IPS-20b (cell line): ENCODE data around the gene LRRC23.
"Not testable (repeated sequence)": the region's sequence is repeated elsewhere in the genome, so short reads cannot be mapped to it uniquely, and the experiment has no call there.

Experiments
- H3K27ac ChIP-seq: one replicate; pipeline ENCODE4 v1.5.1; 2013; ENCODE audit warnings: low read length
- H3K27me3 ChIP-seq: 2 replicates; pipeline ENCODE4 v1.6.1; 2013; ENCODE audit warnings: mild to moderate bottlenecking, low read length, inconsistent platforms; ENCODE audit not compliant: insufficient read depth
- H3K36me3 ChIP-seq: 2 replicates; pipeline ENCODE4 v1.6.1; 2013; ENCODE audit warnings: low read depth, mild to moderate bottlenecking, inconsistent platforms, low read length, moderate library complexity; ENCODE audit not compliant: insufficient read depth
- H3K4me1 ChIP-seq: 2 replicates; pipeline ENCODE4 v1.6.1; 2013; ENCODE audit warnings: mild to moderate bottlenecking, control low read depth, inconsistent platforms, low read length, moderate library complexity; ENCODE audit not compliant: insufficient read depth
- H3K4me3 ChIP-seq: 2 replicates; pipeline ENCODE4 v1.5.1; 2013; ENCODE audit warnings: mild to moderate bottlenecking, low read length, inconsistent platforms
- H3K9ac ChIP-seq: 2 replicates; pipeline ENCODE4 v1.6.1; 2013; ENCODE audit warnings: low read depth, mild to moderate bottlenecking, inconsistent platforms, low read length, moderate library complexity
- H3K9me3 ChIP-seq: 2 replicates; pipeline ENCODE4 v1.6.1; 2013; ENCODE audit warnings: mild to moderate bottlenecking, low read depth, low read length, inconsistent platforms; ENCODE audit not compliant: insufficient read depth

The LRRC23 gene

DNA sequence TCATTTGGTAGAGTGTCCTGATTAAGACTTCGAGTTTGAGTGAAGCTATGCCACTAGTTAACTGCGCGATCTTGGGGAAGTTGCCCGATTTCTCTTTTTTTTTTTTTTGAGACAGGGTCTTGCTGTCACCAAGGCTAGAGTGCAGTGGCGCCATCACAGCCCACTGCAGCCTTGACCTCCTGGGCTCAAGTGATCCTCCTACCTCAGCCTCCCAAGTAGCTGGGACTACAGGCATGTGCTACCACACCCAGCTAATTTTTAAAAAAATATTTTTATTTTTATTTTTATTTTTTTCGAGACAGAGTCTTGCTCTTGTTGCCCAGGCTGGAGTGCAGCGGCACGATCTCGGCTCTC is 30.6 kb upstream of the LRRC23 start:
- peak overlapping the region; percentile 63; the same call in 1 of the 2 replicates for H3K9ac ChIP-seq
- H3K4me3 ChIP-seq = peak overlapping the region; percentile 73
- not testable (repeated sequence) for H3K27me3 ChIP-seq, H3K27ac ChIP-seq, H3K4me1 ChIP-seq, H3K9me3 ChIP-seq
- H3K36me3 ChIP-seq = peaks cover 30% of the 10 kb centered on the region

DNA sequence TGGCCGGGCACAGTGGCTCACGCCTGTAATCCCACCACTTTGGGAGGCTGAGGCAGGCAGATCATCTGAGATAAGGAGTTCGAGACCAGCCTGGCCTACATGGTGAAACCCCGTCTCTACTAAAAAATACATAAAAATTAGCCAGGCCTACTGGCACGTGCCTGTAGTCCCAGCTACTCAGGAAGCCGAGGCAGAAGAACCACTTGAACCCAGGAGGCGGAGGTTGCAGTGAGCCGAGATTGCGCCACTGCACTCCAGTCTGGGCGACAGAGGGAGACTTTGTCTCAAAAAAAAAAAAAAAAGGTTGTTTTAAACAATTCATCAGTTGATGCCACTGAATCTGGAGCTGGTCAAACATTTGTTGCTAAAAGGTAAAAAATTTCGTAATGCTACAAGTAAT is 24.8 kb upstream of the LRRC23 start:
- H3K27me3 ChIP-seq, H3K4me1 ChIP-seq, H3K4me3 ChIP-seq, H3K27ac ChIP-seq, H3K9ac ChIP-seq, H3K9me3 ChIP-seq: not testable (repeated sequence)
- H3K36me3 ChIP-seq = peaks cover 13% of the 10 kb centered on the region

DNA sequence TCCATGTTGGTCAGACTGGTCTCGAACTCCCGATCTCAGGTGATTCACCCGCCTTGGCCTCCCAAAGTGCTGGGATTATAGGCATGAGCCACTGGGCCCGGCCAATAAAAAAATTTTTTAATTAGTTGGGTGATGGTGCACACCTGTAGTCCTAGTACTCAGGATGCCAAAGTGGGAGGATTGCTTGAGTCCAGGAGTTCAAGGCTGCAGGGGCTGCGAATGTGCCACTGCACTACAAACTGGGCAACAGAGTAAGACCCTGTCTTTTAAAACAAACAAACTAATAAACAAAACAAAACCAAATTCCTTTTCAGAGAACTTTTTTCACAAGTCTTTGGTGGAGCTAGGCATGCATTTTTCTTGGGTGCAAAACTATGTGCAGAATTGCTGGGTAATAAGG is 21.4 kb upstream of the LRRC23 start:
- no peak overlapping the region for H3K9ac ChIP-seq
- no peaks in the 10 kb centered on the region for H3K9me3 ChIP-seq
- H3K27me3 ChIP-seq = no peaks in the 10 kb centered on the region
- H3K4me3 ChIP-seq = no peak overlapping the region
- H3K36me3 ChIP-seq = peaks cover 16% of the 10 kb centered on the region
- peaks cover 12% of the 10 kb centered on the region; the same call in 1 of the 2 replicates for H3K4me1 ChIP-seq
- H3K27ac ChIP-seq = no peak overlapping the region

- Histone ChIP-seq H3K9me3 (no peaks in the 10 kb centered on the region), H3K27ac (no peak overlapping the region), H3K36me3 (peaks cover 16% of the 10 kb centered on the region), H3K9ac (no peak overlapping the region), H3K4me3 (no peak overlapping the region), H3K4me1 (peaks cover 15% of the 10 kb centered on the region), H3K27me3 (no peaks in the 10 kb centered on the region)
Measured at GRCh38 chr12:6883683-6884082, 20.9 kb upstream of the LRRC23 start.

- Histone ChIP-seq H3K27me3 (no peaks in the 10 kb centered on the region), H3K4me1 (peaks cover 15% of the 10 kb centered on the region), H3K9me3 (no peaks in the 10 kb centered on the region), H3K4me3 (no peak overlapping the region), H3K36me3 (peaks cover 16% of the 10 kb centered on the region), H3K9ac (no peak overlapping the region), H3K27ac (no peak overlapping the region)
Measured at GRCh38 chr12:6884539-6884938, 20.1 kb upstream of the LRRC23 start.

DNA sequence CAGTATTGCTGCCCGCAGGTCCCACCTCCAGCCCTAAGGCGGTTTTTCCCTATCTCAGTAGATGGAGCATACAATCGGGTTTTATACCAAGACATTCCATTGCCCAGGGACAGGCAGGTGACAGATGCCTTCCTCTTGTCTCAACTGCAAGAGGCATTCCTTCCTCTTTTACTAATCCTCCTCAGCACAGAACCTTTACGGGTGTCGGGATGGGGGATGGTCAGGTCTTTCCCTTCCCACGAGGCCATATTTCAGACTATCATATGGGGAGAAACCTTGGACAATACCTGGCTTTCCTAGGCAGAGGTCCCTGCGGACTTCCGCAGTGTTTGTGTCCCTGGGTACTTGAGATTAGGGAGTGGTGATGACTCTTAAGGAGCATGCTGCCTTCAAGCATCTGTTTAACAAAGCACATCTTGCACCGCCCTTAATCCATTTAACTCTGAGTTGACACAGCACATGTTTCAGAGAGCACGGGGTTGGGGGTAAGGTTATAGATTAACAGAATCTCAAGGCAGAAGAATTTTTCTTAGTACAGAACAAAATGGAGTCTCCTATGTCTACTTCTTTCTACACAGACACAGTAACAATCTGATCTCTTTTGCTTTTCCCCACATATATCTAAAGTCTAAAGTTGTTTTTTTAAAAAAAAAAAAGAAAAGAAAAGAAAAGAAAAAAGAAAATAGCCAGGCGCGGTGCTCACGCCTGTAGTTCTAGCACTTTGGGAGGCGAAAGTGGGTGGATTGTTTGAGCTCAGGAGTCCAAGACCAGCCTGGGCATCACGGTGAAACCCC is 18.2 kb upstream of the LRRC23 start:
- not testable (repeated sequence) for H3K9me3 ChIP-seq, H3K27ac ChIP-seq, H3K27me3 ChIP-seq, H3K4me3 ChIP-seq
- peaks cover 20% of the 10 kb centered on the region for H3K4me1 ChIP-seq
- H3K36me3 ChIP-seq = peaks cover 16% of the 10 kb centered on the region
- H3K9ac ChIP-seq = peak overlapping the region; percentile 37; the same call in 1 of the 2 replicates

DNA sequence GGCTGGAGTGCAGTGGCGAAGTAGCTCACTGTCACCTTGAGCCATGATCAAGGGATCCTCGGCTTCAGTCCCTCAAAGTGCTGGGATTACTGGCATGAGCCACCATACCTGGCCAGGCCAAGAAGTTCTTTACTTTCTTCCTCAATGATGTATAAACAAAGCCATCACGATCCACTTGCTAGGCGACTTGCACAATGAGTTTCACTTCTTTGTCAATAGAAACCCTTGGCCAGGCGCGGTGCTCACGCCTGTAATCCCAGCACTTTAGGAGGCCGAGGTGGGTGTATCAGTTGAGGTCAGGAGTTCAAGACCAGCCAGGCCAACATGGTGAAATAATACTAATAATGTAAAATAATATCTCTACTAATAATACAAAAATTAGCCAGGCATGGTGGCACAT is 17.2 kb upstream of the LRRC23 start:
- Histone ChIP-seq H3K4me1 (peaks cover 20% of the 10 kb centered on the region), H3K4me3 (no peak overlapping the region), H3K36me3 (peaks cover 16% of the 10 kb centered on the region), H3K27ac (no peak overlapping the region), H3K9ac (no peak overlapping the region), H3K9me3 (no peaks in the 10 kb centered on the region), H3K27me3 (no peaks in the 10 kb centered on the region)

- no peak overlapping the region for H3K9ac ChIP-seq
- no peak overlapping the region for H3K4me3 ChIP-seq
- peaks cover 20% of the 10 kb centered on the region for H3K4me1 ChIP-seq
- H3K27me3 ChIP-seq = no peaks in the 10 kb centered on the region
- no peaks in the 10 kb centered on the region for H3K9me3 ChIP-seq
- H3K27ac ChIP-seq = peak overlapping the region; percentile 8
- H3K36me3 ChIP-seq = peaks cover 16% of the 10 kb centered on the region
Measured at GRCh38 chr12:6888360-6888759, 16.3 kb upstream of the LRRC23 start.

- H3K27ac ChIP-seq, H3K9ac ChIP-seq, H3K4me3 ChIP-seq, H3K9me3 ChIP-seq, H3K27me3 ChIP-seq: not testable (repeated sequence)
- peaks cover 12% of the 10 kb centered on the region for H3K36me3 ChIP-seq
- H3K4me1 ChIP-seq = peaks cover 20% of the 10 kb centered on the region
Measured at GRCh38 chr12:6888794-6889193, 15.8 kb upstream of the LRRC23 start.

- not testable (repeated sequence) for H3K27me3 ChIP-seq, H3K36me3 ChIP-seq, H3K9me3 ChIP-seq
- H3K9ac ChIP-seq = peak overlapping the region; percentile 82
- H3K4me1 ChIP-seq = peaks cover 14% of the 10 kb centered on the region
- H3K27ac ChIP-seq = peak overlapping the region; percentile 81
- peak overlapping the region; percentile 47 for H3K4me3 ChIP-seq
Measured at GRCh38 chr12:6889775-6890573, 14.6 kb upstream of the LRRC23 start.

DNA sequence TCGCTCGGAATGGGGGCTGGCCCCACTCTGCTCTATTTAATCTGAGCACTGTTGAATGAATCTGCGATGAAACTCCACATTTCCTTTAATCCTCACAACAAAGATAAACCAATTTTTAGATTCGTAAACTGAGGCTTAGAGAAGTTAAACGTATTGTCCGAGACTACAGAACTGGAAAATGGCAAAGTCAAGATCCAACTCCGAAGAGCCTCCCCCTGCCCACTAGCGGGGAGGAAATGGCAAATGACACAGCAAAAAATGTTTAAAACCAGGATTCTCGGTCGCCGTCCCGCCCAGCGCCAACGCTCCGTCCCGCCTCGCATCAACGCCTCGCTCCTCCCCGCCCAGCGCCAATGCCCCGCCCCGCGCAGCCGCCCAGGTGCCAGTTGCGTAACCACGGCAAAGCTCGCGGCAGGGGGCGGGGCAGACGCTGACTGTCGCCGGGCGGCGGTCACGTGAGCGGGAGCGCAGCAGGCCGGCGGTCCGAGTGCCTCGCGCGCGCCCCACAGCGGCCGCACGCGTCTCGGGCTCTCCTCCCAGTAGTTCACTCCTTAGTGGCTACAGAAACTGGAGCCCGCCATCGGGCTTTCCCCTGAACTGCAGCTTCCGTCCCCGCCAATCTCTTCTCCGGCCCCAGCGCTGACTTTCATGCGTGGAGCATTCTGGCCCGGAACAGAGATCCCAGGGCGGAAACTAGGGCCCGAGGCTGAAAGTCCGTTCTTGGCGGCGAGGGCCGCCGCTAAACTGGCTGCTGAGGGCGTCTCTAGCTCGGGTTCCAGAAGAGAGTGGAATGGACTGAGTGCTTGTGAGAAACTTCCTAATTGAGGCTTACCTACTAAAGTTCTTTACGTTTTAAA is 13.6 kb upstream of the LRRC23 start:
- Histone ChIP-seq H3K9ac (peak overlapping the region; percentile 82), H3K27ac (peak overlapping the region; percentile 81), H3K27me3 (no peaks in the 10 kb centered on the region), H3K36me3 (no peaks in the 10 kb centered on the region), H3K4me1 (peaks cover 9% of the 10 kb centered on the region), H3K9me3 (no peaks in the 10 kb centered on the region), H3K4me3 (peak overlapping the region; percentile 73)
